HG02759 (cell line): Measurements from ENCODE around the gene SLC13A2.

Experiments
- ATAC-seq: cut with Tn5 transposase; IDR thresholded peaks from one replicate; pipeline ENCODE4 v1.9.1; 2021; ENCODE audit warnings: mild to moderate bottlenecking, moderate library complexity; ENCODE audit not compliant: unreplicated experiment

The SLC13A2 gene

GRCh38 chr17:28533091-28533807 lies 59.8 kb downstream of the SLC13A2 start:
- no peak for ATAC-seq

- no peak for ATAC-seq
These were observed 61.4 kb downstream of the SLC13A2 start for GRCh38 chr17:28534740-28535375.

GRCh38 chr17:28536532-28537218 lies 63.2 kb downstream of the SLC13A2 start:
- no peak for ATAC-seq

GRCh38 chr17:28537219-28537610 lies 63.8 kb downstream of the SLC13A2 start:
- no peak for ATAC-seq

- ATAC-seq, result no peak
These were observed 65.0 kb downstream of the SLC13A2 start for GRCh38 chr17:28538296-28538895.

GRCh38 chr17:28540231-28540630 lies 66.8 kb downstream of the SLC13A2 start:
- no peak for ATAC-seq

DNA sequence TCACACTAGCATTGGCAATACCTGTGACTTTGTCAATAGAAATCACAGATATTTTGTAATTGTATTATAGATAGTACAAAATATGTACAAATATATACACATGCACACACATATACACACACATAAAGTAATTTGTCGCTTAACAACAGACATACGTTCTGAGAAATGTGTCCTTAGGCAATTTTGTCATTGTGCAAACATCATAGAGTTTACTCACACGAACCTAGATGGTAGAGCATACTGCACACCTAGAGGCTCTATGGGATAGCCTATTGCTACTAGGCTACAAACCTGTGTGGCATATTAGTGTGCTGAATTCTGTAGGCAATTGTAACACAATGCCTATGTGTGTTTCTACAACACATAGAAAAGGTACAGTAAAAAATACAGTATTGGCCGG lies 68.0 kb downstream of the SLC13A2 start:
- ATAC-seq, result no peak

DNA sequence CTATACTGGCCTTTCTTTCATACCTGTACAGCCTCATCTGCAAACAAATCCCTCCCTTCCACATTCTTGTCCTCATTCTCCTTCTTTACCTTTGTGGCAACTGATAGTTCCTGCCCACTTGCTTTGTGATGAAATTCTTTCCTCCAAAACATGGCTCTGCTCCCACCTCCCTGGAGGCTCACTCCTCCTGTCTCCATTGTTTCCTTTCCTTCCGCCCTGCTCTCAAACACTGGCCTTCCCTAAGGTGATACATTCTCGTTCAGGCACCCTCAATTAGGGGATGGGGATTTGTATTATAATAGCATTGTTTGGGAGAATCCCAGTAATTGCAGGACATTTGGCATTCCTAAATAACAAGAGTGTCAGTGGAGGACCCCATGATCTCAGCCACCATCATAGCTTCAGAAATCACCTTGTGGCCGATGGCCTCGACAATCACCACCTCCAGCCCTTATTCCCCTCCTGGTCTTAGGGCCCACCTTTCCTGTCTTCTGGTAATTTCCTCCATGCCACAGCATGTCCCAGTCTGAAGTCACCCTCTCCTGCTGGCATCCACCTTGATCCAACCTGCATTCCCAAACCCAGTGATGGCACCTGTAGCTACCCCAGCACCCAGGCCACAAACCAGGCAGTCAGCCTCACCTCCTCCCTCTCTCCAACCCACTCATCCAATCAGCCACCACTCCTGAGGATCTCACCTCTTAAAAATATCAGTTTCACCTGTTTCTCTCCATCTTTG lies 71.1 kb downstream of the SLC13A2 start:
- no peak for ATAC-seq

- ATAC-seq, result no peak
These were observed 71.7 kb downstream of the SLC13A2 start for GRCh38 chr17:28545141-28545503.

GRCh38 chr17:28545787-28546415 lies 72.5 kb downstream of the SLC13A2 start:
- no peak for ATAC-seq

DNA sequence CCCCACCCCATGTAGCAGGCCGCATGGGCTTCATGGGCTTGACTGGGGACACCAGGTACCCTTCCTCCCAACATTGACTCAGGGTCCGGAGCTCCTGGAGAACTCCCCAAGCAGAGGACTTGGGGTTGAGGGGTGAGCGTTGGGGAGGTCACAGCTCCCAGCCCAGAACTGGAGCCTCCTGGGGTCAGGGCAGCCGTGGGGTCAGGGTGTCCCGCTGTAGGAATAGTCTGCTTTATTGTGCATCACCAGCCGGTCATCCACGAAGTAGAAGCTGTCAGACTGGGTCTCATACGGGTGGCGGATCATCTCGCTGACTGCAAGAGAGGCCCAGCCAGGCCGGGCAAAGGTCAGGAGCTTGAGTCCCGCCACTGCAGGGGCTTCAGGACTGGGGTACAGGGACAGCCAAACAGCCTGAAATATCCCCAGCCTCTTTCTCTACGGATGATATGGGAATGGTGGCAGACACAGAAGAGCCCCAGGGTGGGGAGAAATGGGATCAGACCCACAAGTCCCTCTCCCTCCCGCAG lies 73.7 kb downstream of the SLC13A2 start:
- ATAC-seq, result no peak
